Large intestine (tissue), 3 donors: ENCODE results near the gene CHSY1. TPM values are rescaled to one million over a fixed set of nuclear protein-coding genes. Genes with fewer than 3 reads are reported as not detected.

Experiments used
- DNase-seq, 2 donors: peaks; one replicate each; pipeline versions ENCODE4 v3.0.0 to v3.0.0-alpha.2; 2013
- H3K27ac ChIP-seq: one replicate; pipeline ENCODE4 v1.5.1; 2013; ENCODE audit warnings: low read length
- H3K27me3 ChIP-seq: 2 replicates; pipeline ENCODE4 v1.6.1; 2013; ENCODE audit warnings: low read length; ENCODE audit not compliant: control insufficient read depth, insufficient read depth
- H3K36me3 ChIP-seq: 2 replicates; pipeline ENCODE4 v1.6.1; 2013; ENCODE audit warnings: low read length; ENCODE audit not compliant: control insufficient read depth, insufficient read depth
- H3K4me1 ChIP-seq: one replicate; pipeline ENCODE4 v1.6.1; 2013; ENCODE audit warnings: low read length; ENCODE audit not compliant: control insufficient read depth, insufficient read depth
- H3K4me3 ChIP-seq: one replicate; pipeline ENCODE4 v1.5.1; 2013; ENCODE audit warnings: low read length
- H3K9me3 ChIP-seq: one replicate; pipeline ENCODE4 v1.6.1; 2013; ENCODE audit warnings: mild to moderate bottlenecking, low read depth, low read length, moderate library complexity; ENCODE audit not compliant: control insufficient read depth
- WGBS: methylation state at CpG from one replicate; pipeline ENCODE4 v1.1.5; 2013; ENCODE audit warnings: low lambda C conversion rate; ENCODE audit not compliant: insufficient coverage; 5-methylcytosine and 5-hydroxymethylcytosine counted together
- polyA plus RNA-seq: library from polyadenylated mRNA; unstranded; fragments of 120-200 nt; gene quantifications from one replicate; pipeline ENCODE4 v1.2.1, GENCODE V29; 2013

CHSY1 gene
- polyA plus RNA-seq, 1 donor = 14.9 TPM

GRCh38 chr15:101200181-101200580 lies 51.7 kb downstream of the CHSY1 start:
- Histone ChIP-seq H3K4me3 (no peak overlapping the region), H3K4me1 (peaks cover 3% of the 10 kb centered on the region), H3K27ac (no peak overlapping the region), H3K27me3 (no peaks in the 10 kb centered on the region), H3K9me3 (no peaks in the 10 kb centered on the region), H3K36me3 (no peaks in the 10 kb centered on the region)
- no peak for DNase-seq
- 87% methylated on average over 3 of the region's 9 CpGs for WGBS

- WGBS = 100% methylated on average over 1 of the region's 6 CpGs
- no peak for DNase-seq
- no peak overlapping the region for H3K27ac ChIP-seq
These were observed 53.0 kb downstream of the CHSY1 start for GRCh38 chr15:101198800-101199199.

GRCh38 chr15:101198031-101198575 lies 53.7 kb downstream of the CHSY1 start:
- H3K9me3 ChIP-seq = no peaks in the 10 kb centered on the region
- no peaks in the 10 kb centered on the region for H3K27me3 ChIP-seq
- no CpG with 5 or more reads among the region's 16 CpGs for WGBS
- H3K36me3 ChIP-seq = no peaks in the 10 kb centered on the region
- no peak overlapping the region for H3K4me3 ChIP-seq
- H3K4me1 ChIP-seq = peaks cover 3% of the 10 kb centered on the region
- DNase-seq = no peak
- no peak overlapping the region for H3K27ac ChIP-seq

More at GRCh38 chr15:101198800-101199199, 53.0 kb downstream of the CHSY1 start:
- Histone ChIP-seq H3K9me3 (no peaks in the 10 kb centered on the region), H3K27me3 (no peaks in the 10 kb centered on the region), H3K36me3 (no peaks in the 10 kb centered on the region), H3K4me3 (no peak overlapping the region), H3K4me1 (peaks cover 3% of the 10 kb centered on the region)

GRCh38 chr15:101194546-101195125 lies 57.2 kb downstream of the CHSY1 start:
- H3K4me1 ChIP-seq = no peaks in the 10 kb centered on the region
- H3K27ac ChIP-seq = no peak overlapping the region
- DNase-seq = no peak
- no peaks in the 10 kb centered on the region for H3K9me3 ChIP-seq
- H3K4me3 ChIP-seq = no peak overlapping the region
- H3K36me3 ChIP-seq = no peaks in the 10 kb centered on the region
- WGBS = 100% methylated on average over 6 of the region's 8 CpGs
- no peaks in the 10 kb centered on the region for H3K27me3 ChIP-seq

GRCh38 chr15:101193806-101194545 lies 57.9 kb downstream of the CHSY1 start:
- no peaks in the 10 kb centered on the region for H3K4me1 ChIP-seq
- no peak for DNase-seq
- 83% methylated on average over 1 of the region's 10 CpGs for WGBS
- H3K27me3 ChIP-seq = no peaks in the 10 kb centered on the region
- no peaks in the 10 kb centered on the region for H3K9me3 ChIP-seq
- no peak overlapping the region for H3K4me3 ChIP-seq
- H3K27ac ChIP-seq = no peak overlapping the region
- no peaks in the 10 kb centered on the region for H3K36me3 ChIP-seq

GRCh38 chr15:101193120-101193644 lies 58.7 kb downstream of the CHSY1 start:
- Histone ChIP-seq H3K36me3 (no peaks in the 10 kb centered on the region), H3K4me1 (no peaks in the 10 kb centered on the region), H3K4me3 (no peak overlapping the region), H3K9me3 (no peaks in the 10 kb centered on the region), H3K27me3 (no peaks in the 10 kb centered on the region), H3K27ac (no peak overlapping the region)
- DNase-seq = no peak
- WGBS = no CpG with 5 or more reads among the region's 17 CpGs

- H3K27me3 ChIP-seq = no peaks in the 10 kb centered on the region
- no peak overlapping the region for H3K4me3 ChIP-seq
- no peak for DNase-seq
- WGBS = 60% methylated on average over 2 of the region's 3 CpGs
- H3K36me3 ChIP-seq = no peaks in the 10 kb centered on the region
- no peaks in the 10 kb centered on the region for H3K4me1 ChIP-seq
- H3K9me3 ChIP-seq = no peaks in the 10 kb centered on the region
- no peak overlapping the region for H3K27ac ChIP-seq
These were observed 59.8 kb downstream of the CHSY1 start for GRCh38 chr15:101192081-101192480.

- Histone ChIP-seq H3K27me3 (no peaks in the 10 kb centered on the region), H3K36me3 (no peaks in the 10 kb centered on the region), H3K4me1 (no peaks in the 10 kb centered on the region), H3K27ac (no peak overlapping the region), H3K9me3 (no peaks in the 10 kb centered on the region), H3K4me3 (no peak overlapping the region)
- DNase-seq = no peak
- WGBS = no CpG with 5 or more reads among the region's 3 CpGs
These were observed 60.6 kb downstream of the CHSY1 start for GRCh38 chr15:101191242-101191641.

GRCh38 chr15:101190092-101190595 lies 61.7 kb downstream of the CHSY1 start:
- Histone ChIP-seq H3K27ac (no peak overlapping the region), H3K4me1 (no peaks in the 10 kb centered on the region), H3K4me3 (no peak overlapping the region), H3K27me3 (no peaks in the 10 kb centered on the region), H3K9me3 (no peaks in the 10 kb centered on the region), H3K36me3 (no peaks in the 10 kb centered on the region)
- no CpG with 5 or more reads among the region's 3 CpGs for whole genome bisulfite sequencing
- no peak for DNase-seq

- DNase-seq = no peak
- no peaks in the 10 kb centered on the region for H3K9me3 ChIP-seq
- H3K36me3 ChIP-seq = no peaks in the 10 kb centered on the region
- H3K4me3 ChIP-seq = no peak overlapping the region
- no peaks in the 10 kb centered on the region for H3K27me3 ChIP-seq
- H3K27ac ChIP-seq = no peak overlapping the region
- WGBS = 80% methylated on average over 3 of the region's 17 CpGs
- H3K4me1 ChIP-seq = no peaks in the 10 kb centered on the region
These were observed 62.3 kb downstream of the CHSY1 start for GRCh38 chr15:101189409-101190091.
